GM23338 (cell line): Measurements from ENCODE around the gene MIS12.

ENCODE experiments used
- CTCF ChIP-seq, 2 experiments: fragments of 200-600 bp in 1 of 2; sonication (generic) in 1 of 2; conservative IDR thresholded peaks; 2 replicates each; pipeline versions ENCODE4 v1.5.1 to v1.6.1; 2016 to 2017; ENCODE audit warnings: antibody characterized with exemption in 2 of 2, low read depth in 2 of 2, mild to moderate bottlenecking in 2 of 2, moderate library complexity in 1 of 2
- EZH2 ChIP-seq: fragments of 200-600 bp; sonication (generic); IDR thresholded peaks from one replicate; pipeline ENCODE4 v1.8.0; 2017; ENCODE audit warnings: antibody characterized with exemption, mild to moderate bottlenecking, low read depth; ENCODE audit not compliant: unreplicated experiment
- EZH2phosphoT487 ChIP-seq: fragments of 200-600 bp; sonication (generic); IDR thresholded peaks from one replicate; pipeline ENCODE4 v1.8.1; 2018; ENCODE audit warnings: antibody characterized with exemption; ENCODE audit not compliant: unreplicated experiment
- POLR2AphosphoS5 ChIP-seq: IDR thresholded peaks from 2 replicates; pipeline ENCODE4 v1.6.1; 2016; ENCODE audit warnings: antibody characterized with exemption, low read depth

GRCh38 chr17:5522476-5522875 lies 36.1 kb downstream of the MIS12 start:
- TF ChIP-seq EZH2phosphoT487, result no peak
- peak in 1 of 2 experiments; percentile 45; a peak in 2 of 4 replicates for TF ChIP-seq CTCF (conservative IDR thresholded peaks at IDR 0.05; ENCODE audit: low read depth in 2 of 2)
- no peak for TF ChIP-seq POLR2AphosphoS5
- no peak for TF ChIP-seq EZH2
